PC-9 (cell line): Measurements from ENCODE around the gene IL1F10.

ENCODE experiments used
- EZH2 ChIP-seq: fragments of 200-600 bp; sonication (generic); IDR thresholded peaks from 2 replicates; pipeline ENCODE4 v1.8.0; 2017; ENCODE audit warnings: antibody characterized with exemption, low read depth
- TF ChIP-seq, protein P1 (sequence below): fragments of 200-600 bp; sonication (generic); conservative IDR thresholded peaks from 2 replicates; pipeline ENCODE4 v1.6.1; 2017; ENCODE audit warnings: mixed run types, antibody characterized with exemption, mild to moderate bottlenecking, moderate library complexity

DNA sequence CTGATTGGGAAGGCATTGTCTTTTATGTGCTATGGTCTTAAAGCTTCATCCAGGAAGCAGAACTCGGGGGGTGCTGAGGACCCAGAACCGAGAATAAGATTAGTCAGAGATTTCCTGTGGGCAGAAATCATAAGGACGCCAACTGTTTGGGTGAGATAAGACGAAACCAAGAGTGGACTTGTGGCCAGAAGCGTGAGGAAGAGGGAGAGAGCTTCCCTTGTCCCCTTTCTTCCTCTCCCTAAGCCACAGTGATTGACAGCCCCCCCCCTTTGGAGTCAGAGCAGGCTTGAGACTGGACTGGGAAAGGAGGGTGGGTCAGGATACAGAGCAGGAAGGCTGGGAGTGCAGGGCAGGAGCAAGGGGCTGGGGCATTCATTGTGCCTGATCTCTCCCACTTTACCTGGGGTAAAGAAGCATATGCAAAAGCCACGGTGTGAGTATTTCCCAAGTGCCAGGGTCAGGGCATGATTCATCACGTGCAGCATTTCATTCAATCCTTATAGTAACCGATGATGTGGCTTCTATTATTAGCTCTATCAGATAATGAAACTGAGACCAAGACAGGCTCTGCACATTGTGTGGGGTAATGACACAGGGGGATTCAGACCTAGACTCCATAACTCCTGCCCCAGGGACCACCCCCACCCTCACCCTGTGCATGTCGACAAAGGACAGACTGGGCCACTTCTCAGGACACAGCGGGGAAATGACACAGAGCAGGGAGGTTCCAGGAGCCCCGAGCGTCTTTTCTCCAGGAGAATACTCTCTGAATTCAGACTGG, 56.6 kb downstream of the IL1F10 start:
- TF ChIP-seq, protein P1, sequence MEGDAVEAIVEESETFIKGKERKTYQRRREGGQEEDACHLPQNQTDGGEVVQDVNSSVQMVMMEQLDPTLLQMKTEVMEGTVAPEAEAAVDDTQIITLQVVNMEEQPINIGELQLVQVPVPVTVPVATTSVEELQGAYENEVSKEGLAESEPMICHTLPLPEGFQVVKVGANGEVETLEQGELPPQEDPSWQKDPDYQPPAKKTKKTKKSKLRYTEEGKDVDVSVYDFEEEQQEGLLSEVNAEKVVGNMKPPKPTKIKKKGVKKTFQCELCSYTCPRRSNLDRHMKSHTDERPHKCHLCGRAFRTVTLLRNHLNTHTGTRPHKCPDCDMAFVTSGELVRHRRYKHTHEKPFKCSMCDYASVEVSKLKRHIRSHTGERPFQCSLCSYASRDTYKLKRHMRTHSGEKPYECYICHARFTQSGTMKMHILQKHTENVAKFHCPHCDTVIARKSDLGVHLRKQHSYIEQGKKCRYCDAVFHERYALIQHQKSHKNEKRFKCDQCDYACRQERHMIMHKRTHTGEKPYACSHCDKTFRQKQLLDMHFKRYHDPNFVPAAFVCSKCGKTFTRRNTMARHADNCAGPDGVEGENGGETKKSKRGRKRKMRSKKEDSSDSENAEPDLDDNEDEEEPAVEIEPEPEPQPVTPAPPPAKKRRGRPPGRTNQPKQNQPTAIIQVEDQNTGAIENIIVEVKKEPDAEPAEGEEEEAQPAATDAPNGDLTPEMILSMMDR: no peak
- no peak for TF ChIP-seq EZH2
